ENCODE data around the gene CDH4. TPM values are rescaled to one million over a fixed set of nuclear protein-coding genes. Genes with fewer than 3 reads are reported as not detected.

CDH4 gene
- total RNA-seq, 1 donor from 2014 or later = 0.23 TPM

DNA sequence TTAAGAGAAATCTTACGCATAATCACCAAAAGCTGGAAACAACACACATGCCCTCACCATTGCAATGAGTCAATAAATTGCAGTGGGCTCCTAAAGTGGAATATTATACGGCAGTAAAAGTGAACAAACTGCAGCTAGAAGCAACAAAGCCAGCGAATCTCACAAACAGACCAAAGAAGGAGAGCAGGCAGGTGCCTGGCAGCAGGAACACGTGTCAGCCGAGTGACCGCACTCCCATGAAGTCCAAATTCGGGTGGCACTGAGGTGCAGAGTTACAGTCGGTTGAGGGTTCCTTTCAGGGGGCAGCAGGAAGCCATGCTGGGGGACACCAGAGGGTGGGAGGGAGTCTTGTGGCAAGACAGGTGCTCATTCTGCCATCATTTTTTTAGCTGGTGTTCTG is 500.5 kb downstream of the CDH4 start:
- DNase-seq (ENCODE audit: low spot score) = no peak
- H3K4me3 Mint-ChIP-seq (ENCODE audit: unreplicated experiment) = no peak overlapping the region
- no peaks in the 10 kb centered on the region for H3K27me3 Mint-ChIP-seq (ENCODE audit: unreplicated experiment)
- H3K36me3 Mint-ChIP-seq (ENCODE audit: low read depth, unreplicated experiment) = no peaks in the 10 kb centered on the region
- no peaks in the 10 kb centered on the region for H3K9me3 Mint-ChIP-seq (ENCODE audit: unreplicated experiment)
- TF ChIP-seq, protein P1, sequence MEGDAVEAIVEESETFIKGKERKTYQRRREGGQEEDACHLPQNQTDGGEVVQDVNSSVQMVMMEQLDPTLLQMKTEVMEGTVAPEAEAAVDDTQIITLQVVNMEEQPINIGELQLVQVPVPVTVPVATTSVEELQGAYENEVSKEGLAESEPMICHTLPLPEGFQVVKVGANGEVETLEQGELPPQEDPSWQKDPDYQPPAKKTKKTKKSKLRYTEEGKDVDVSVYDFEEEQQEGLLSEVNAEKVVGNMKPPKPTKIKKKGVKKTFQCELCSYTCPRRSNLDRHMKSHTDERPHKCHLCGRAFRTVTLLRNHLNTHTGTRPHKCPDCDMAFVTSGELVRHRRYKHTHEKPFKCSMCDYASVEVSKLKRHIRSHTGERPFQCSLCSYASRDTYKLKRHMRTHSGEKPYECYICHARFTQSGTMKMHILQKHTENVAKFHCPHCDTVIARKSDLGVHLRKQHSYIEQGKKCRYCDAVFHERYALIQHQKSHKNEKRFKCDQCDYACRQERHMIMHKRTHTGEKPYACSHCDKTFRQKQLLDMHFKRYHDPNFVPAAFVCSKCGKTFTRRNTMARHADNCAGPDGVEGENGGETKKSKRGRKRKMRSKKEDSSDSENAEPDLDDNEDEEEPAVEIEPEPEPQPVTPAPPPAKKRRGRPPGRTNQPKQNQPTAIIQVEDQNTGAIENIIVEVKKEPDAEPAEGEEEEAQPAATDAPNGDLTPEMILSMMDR (IDR thresholded peaks at IDR 0.05; ENCODE audit: unreplicated experiment) = no peak
- H3K27ac Mint-ChIP-seq (ENCODE audit: unreplicated experiment) = no peak overlapping the region
- H3K4me1 Mint-ChIP-seq (ENCODE audit: unreplicated experiment) = peaks cover 8% of the 10 kb centered on the region

DNA sequence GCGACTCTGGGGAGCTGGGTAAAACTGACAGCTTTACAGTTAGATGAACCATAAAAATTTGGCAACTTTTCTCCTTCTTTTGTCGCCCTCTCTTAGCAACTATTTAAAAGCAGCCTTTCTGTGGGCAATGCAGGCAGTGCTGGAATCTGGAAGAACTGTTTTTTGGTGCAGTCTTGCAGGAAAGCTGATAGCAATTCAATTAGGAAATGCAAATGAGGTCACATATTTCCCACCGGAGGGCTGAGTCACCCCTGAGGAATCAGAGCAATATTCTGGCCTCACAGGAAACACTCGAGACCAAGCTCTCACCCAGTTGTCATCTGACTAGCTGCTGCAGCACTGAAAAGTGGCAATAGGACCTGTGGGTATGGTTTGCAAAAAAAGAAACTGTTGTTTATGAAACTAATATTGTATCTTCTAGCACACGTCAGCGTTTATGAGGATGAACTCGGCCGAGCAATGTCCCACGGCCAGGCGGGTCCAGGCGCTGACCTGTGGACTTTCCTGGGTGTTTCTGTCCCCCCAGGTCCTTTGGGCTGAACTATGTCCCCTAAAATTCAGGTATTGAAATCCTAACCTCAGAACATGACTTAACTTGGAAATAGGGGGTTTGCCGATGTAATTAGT is 501.4 kb downstream of the CDH4 start:
- TF ChIP-seq, protein P1 (IDR thresholded peaks at IDR 0.05; ENCODE audit: unreplicated experiment) = no peak
- no peaks in the 10 kb centered on the region for H3K36me3 Mint-ChIP-seq (ENCODE audit: low read depth, unreplicated experiment)
- H3K27ac Mint-ChIP-seq (ENCODE audit: unreplicated experiment) = no peak overlapping the region
- no peaks in the 10 kb centered on the region for H3K9me3 Mint-ChIP-seq (ENCODE audit: unreplicated experiment)
- H3K4me1 Mint-ChIP-seq (ENCODE audit: unreplicated experiment) = peaks cover 8% of the 10 kb centered on the region
- DNase-seq (ENCODE audit: low spot score) = no peak
- no peaks in the 10 kb centered on the region for H3K27me3 Mint-ChIP-seq (ENCODE audit: unreplicated experiment)
- H3K4me3 Mint-ChIP-seq (ENCODE audit: unreplicated experiment) = no peak overlapping the region

DNA sequence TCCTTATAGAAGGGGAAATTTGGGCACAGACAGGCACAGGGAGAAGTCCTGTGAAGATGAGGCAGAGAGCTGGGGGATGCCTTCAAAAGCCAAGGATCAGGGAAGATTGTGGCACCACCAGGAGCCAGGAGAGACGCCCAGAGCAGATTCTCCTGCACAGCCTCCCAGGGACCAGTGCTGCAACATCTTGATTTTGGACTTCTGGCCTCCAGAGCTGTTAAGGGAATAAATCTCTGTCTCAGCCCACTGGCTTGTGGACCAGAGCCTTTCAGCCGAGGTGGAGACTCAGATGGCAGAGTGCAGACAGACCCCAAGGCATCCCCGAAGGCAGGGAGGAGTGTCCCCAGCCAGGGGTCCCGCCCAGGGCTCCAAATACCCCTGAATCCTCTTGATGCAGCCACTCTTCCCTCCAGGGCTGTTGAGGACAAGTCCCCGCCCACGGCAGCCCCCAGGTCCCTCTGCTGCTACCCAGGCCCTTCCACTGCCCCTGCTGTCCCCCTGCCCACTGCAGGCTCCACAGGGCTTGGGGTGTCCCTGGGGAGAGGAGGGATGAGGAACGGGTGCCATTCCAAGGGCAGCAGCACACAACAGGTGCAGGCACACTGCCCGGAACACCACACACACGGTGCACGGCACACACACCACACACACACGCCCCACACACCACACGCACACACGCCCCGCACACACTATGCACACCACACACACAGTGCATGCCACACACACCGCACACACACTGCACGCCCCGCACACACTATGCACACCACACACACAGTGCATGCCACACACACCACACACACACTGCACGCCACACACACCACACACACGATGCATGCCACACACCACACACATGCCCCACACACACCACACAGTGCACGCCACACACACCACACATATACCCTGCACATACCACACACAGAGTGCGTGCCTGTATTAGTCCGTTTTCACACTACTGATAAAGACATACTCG is 502.2 kb downstream of the CDH4 start:
- no peak overlapping the region for H3K4me3 Mint-ChIP-seq (ENCODE audit: unreplicated experiment)
- H3K27me3 Mint-ChIP-seq (ENCODE audit: unreplicated experiment) = no peaks in the 10 kb centered on the region
- no peaks in the 10 kb centered on the region for H3K9me3 Mint-ChIP-seq (ENCODE audit: unreplicated experiment)
- H3K27ac Mint-ChIP-seq (ENCODE audit: unreplicated experiment) = no peak overlapping the region
- TF ChIP-seq, protein P1 (IDR thresholded peaks at IDR 0.05; ENCODE audit: unreplicated experiment) = no peak
- H3K36me3 Mint-ChIP-seq (ENCODE audit: low read depth, unreplicated experiment) = no peaks in the 10 kb centered on the region
- DNase-seq (ENCODE audit: low spot score) = no peak
- H3K4me1 Mint-ChIP-seq (ENCODE audit: unreplicated experiment) = peaks cover 8% of the 10 kb centered on the region

DNA sequence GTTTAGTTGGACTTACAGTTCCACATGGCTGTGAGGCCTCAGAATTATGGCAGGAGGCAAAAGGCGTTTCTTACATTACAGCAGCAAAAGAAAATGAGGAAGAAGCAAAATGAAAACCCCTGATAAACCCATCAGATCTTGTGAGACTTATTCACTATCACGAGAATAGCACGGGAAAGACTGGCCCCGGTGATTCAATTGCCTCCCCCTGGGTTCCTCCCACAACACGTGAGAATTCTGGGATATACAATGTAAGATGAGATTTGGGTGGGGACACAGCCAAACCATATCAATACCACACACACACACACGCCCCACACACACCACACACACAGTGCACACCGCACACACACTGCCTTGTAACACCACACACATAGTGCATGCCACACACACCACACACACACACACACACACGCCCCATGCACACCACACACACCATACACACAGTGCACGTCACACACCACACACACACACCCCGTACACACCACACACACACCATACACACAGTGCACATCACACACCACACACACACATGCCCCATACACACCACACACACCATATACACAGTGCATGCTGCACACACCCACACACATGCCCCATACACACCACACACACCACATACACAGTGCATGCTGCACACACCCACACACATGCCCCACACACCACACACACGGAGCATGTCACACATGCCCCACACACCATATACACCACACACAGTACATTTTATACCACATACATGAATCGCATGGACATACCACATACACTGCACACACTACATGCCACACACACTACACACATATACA is 503.1 kb downstream of the CDH4 start:
- TF ChIP-seq, protein P1 (IDR thresholded peaks at IDR 0.05; ENCODE audit: unreplicated experiment) = no peak
- Mint-ChIP-seq H3K9me3 (ENCODE audit: unreplicated experiment) (no peaks in the 10 kb centered on the region), H3K27ac (ENCODE audit: unreplicated experiment) (no peak overlapping the region), H3K36me3 (ENCODE audit: low read depth, unreplicated experiment) (no peaks in the 10 kb centered on the region), H3K4me3 (ENCODE audit: unreplicated experiment) (no peak overlapping the region), H3K27me3 (ENCODE audit: unreplicated experiment) (no peaks in the 10 kb centered on the region), H3K4me1 (ENCODE audit: unreplicated experiment) (peaks cover 8% of the 10 kb centered on the region)
- no peak for DNase-seq (ENCODE audit: low spot score)

All from endothelial cell (in vitro differentiated cells).